Ascending aorta (tissue), 2 donors: ENCODE measurements around the gene VIPR1. TPM values are rescaled to one million over a fixed set of nuclear protein-coding genes. Genes with fewer than 3 reads are reported as not detected.

Experiments
- DNase-seq, 2 donors: peaks; one replicate each; pipeline ENCODE4 v3.0.0-alpha.2; 2019; ENCODE audit warnings: low spot score in 2 of 2
- H3K27ac ChIP-seq, 2 donors: fragments of 200-600 bp; sonication (generic); one replicate each; pipeline ENCODE4 v1.5.1; 2016 to 2017; ENCODE audit warnings: mild to moderate bottlenecking in 1 of 2
- H3K27me3 ChIP-seq: fragments of 200-600 bp; sonication (generic); one replicate; pipeline ENCODE4 v1.5.1; 2017
- H3K36me3 ChIP-seq, 2 donors: fragments of 200-600 bp; sonication (generic); one replicate each; pipeline ENCODE4 v1.5.1; 2016
- H3K4me1 ChIP-seq, 2 donors: fragments of 200-600 bp; sonication (generic); one replicate each; pipeline ENCODE4 v1.5.1; 2016 to 2017; ENCODE audit warnings: mild to moderate bottlenecking in 1 of 2
- H3K4me3 ChIP-seq, 2 donors: fragments of 200-600 bp; sonication (generic); one replicate each; pipeline ENCODE4 v1.5.1; 2016 to 2017; ENCODE audit warnings: mild to moderate bottlenecking in 1 of 2
- H3K9me3 ChIP-seq, 2 donors: fragments of 200-600 bp; sonication (generic); one replicate each; pipeline ENCODE4 v1.5.1; 2016
- CTCF ChIP-seq, 3 experiments: fragments of 200-600 bp in 2 of 3; fragments of 450-650 bp in 1 of 3; sonication (generic) in 2 of 3; IDR thresholded peaks; one replicate each; pipeline ENCODE4 v1.5.1; 2016 to 2019; ENCODE audit warnings: antibody characterized with exemption in 3 of 3, mild to moderate bottlenecking in 1 of 3, moderate library complexity in 1 of 3
- intact Hi-C: fragments of 100-400 bp; cut with DNase I; formaldehyde crosslinking; loops from one replicate; pipeline ENCODE4 v1.15.1; 2023
- total RNA-seq: library from RNA; depleted of rRNA; stranded (reverse); fragments of >200 nt; gene quantifications from one replicate; pipeline ENCODE4 v1.1.0, GENCODE V29; 2016

The VIPR1 gene
- total RNA-seq, 1 donor from 2014 or later: 3.5 TPM

- intact Hi-C loops: no loop called here
- no peaks in the 10 kb centered on the region for H3K4me1 ChIP-seq
- H3K4me3 ChIP-seq: no peak overlapping the region
- H3K27me3 ChIP-seq: no peaks in the 10 kb centered on the region
- no peak overlapping the region for H3K27ac ChIP-seq
- H3K9me3 ChIP-seq: no peaks in the 10 kb centered on the region
- no peaks in the 10 kb centered on the region for H3K36me3 ChIP-seq
- no peak for DNase-seq
- no peak for TF ChIP-seq CTCF (IDR thresholded peaks at IDR 0.05)
These were observed 30.9 kb downstream of the VIPR1 start for GRCh38 chr3:42533161-42533897.

GRCh38 chr3:42535981-42536784 lies 33.7 kb downstream of the VIPR1 start:
- intact Hi-C loops: no loop called here
- no peak overlapping the region for H3K4me3 ChIP-seq
- H3K36me3 ChIP-seq: no peaks in the 10 kb centered on the region
- peak in 2 of 3 experiments; percentile 21 to 43 for TF ChIP-seq CTCF (IDR thresholded peaks at IDR 0.05)
- no peaks in the 10 kb centered on the region for H3K27me3 ChIP-seq
- H3K4me1 ChIP-seq: peaks cover 0 to 3% of the 10 kb centered on the region in 2 donors
- DNase-seq: no peak
- no peaks in the 10 kb centered on the region for H3K9me3 ChIP-seq
- H3K27ac ChIP-seq: no peak overlapping the region

- no peak for DNase-seq
- H3K27me3 ChIP-seq: no peaks in the 10 kb centered on the region
- H3K36me3 ChIP-seq: no peaks in the 10 kb centered on the region
- no peak overlapping the region for H3K4me3 ChIP-seq
- peaks cover 0 to 3% of the 10 kb centered on the region in 2 donors for H3K4me1 ChIP-seq
- H3K9me3 ChIP-seq: no peaks in the 10 kb centered on the region
- intact Hi-C loops: no loop called here
- H3K27ac ChIP-seq: no peak overlapping the region
- TF ChIP-seq CTCF (IDR thresholded peaks at IDR 0.05): no peak
These were observed 34.9 kb downstream of the VIPR1 start for GRCh38 chr3:42537350-42537749.

- H3K4me3 ChIP-seq: no peak overlapping the region
- H3K9me3 ChIP-seq: no peaks in the 10 kb centered on the region
- peaks cover 6 to 14% of the 10 kb centered on the region in 2 donors for H3K4me1 ChIP-seq
- DNase-seq: no peak
- intact Hi-C loops: no loop called here
- TF ChIP-seq CTCF (IDR thresholded peaks at IDR 0.05): peak; percentile 55 to 68 (median 59)
- no peak overlapping the region for H3K27ac ChIP-seq
- no peaks in the 10 kb centered on the region for H3K27me3 ChIP-seq
- no peaks in the 10 kb centered on the region for H3K36me3 ChIP-seq
These were observed 37.6 kb downstream of the VIPR1 start for GRCh38 chr3:42539871-42540714.

- H3K27me3 ChIP-seq: no peaks in the 10 kb centered on the region
- H3K36me3 ChIP-seq: no peaks in the 10 kb centered on the region
- DNase-seq: no peak
- H3K9me3 ChIP-seq: no peaks in the 10 kb centered on the region
- no peak overlapping the region for H3K27ac ChIP-seq
- intact Hi-C loops: no loop called here
- H3K4me1 ChIP-seq: peaks cover 6 to 20% of the 10 kb centered on the region in 2 donors
- no peak for TF ChIP-seq CTCF (IDR thresholded peaks at IDR 0.05)
- H3K4me3 ChIP-seq: no peak overlapping the region
These were observed 38.6 kb downstream of the VIPR1 start for GRCh38 chr3:42541079-42541478.
